Thyroid gland (tissue), 4 donors: Measurements from ENCODE around the gene ATP5PF. TPM values are rescaled to one million over a fixed set of nuclear protein-coding genes. Genes with fewer than 3 reads are reported as not detected.

Experiments
- DNase-seq, 2 donors: peaks; one replicate each; pipeline ENCODE4 v3.0.0-alpha.2; 2019
- H3K27ac ChIP-seq, 3 donors: fragments of 200-600 bp; sonication (generic); 1 replicate in 2 of 3; 2 replicates in 1 of 3; pipeline ENCODE4 v1.5.1; 2016 to 2019; ENCODE audit warnings: mild to moderate bottlenecking in 1 of 3, moderate library complexity in 1 of 3
- H3K27me3 ChIP-seq: fragments of 200-600 bp; sonication (generic); one replicate; pipeline ENCODE4 v1.5.1; 2019
- H3K36me3 ChIP-seq, 2 donors: fragments of 200-600 bp; sonication (generic); one replicate each; pipeline ENCODE4 v1.5.1; 2016 to 2019
- H3K4me1 ChIP-seq, 2 donors: fragments of 200-600 bp; sonication (generic); one replicate each; pipeline ENCODE4 v1.5.1; 2017 to 2019
- H3K4me3 ChIP-seq, 3 donors: fragments of 200-600 bp; sonication (generic); replicated peaks in 1 of 3; 1 replicate in 2 of 3; 2 replicates in 1 of 3; pipeline ENCODE4 v1.5.1; 2016; ENCODE audit warnings: mild to moderate bottlenecking in 1 of 3
- H3K9me3 ChIP-seq: fragments of 200-600 bp; sonication (generic); one replicate; pipeline ENCODE4 v1.5.1; 2017
- POLR2A ChIP-seq, 2 donors: fragments of 450-650 bp; IDR thresholded peaks; one replicate each; pipeline ENCODE4 v1.6.1; 2017; ENCODE audit warnings: antibody characterized with exemption in 2 of 2, mild to moderate bottlenecking in 2 of 2, moderate library complexity in 1 of 2
- WGBS, 2 donors: methylation state at CpG; one replicate each; pipeline ENCODE4 v1.1.5; 2017; 5-methylcytosine and 5-hydroxymethylcytosine counted together
- intact Hi-C: fragments of 100-400 bp; cut with DNase I; formaldehyde crosslinking; loops from one replicate; pipeline ENCODE4 v1.15.1; 2023
- total RNA-seq, 4 donors: library from RNA; depleted of rRNA; stranded (reverse); fragments of >200 nt; gene quantifications; one replicate each; pipeline ENCODE4 v1.2.3, GENCODE V29; 2016
- TF ChIP-seq, protein P1 (sequence below), 6 experiments: fragments of 200-600 bp in 3 of 6; fragments of 450-650 bp in 3 of 6; sonication (generic) in 3 of 6; IDR thresholded peaks; one replicate each; pipeline ENCODE4 v1.5.1; 2016 to 2019; ENCODE audit warnings: antibody characterized with exemption in 6 of 6, mild to moderate bottlenecking in 2 of 6, inconsistent platforms in 1 of 6, moderate library complexity in 1 of 6

ATP5PF gene
- total RNA-seq, 4 donors from 2014 or later = 77.3 to 132 (median 89.7) TPM

DNA sequence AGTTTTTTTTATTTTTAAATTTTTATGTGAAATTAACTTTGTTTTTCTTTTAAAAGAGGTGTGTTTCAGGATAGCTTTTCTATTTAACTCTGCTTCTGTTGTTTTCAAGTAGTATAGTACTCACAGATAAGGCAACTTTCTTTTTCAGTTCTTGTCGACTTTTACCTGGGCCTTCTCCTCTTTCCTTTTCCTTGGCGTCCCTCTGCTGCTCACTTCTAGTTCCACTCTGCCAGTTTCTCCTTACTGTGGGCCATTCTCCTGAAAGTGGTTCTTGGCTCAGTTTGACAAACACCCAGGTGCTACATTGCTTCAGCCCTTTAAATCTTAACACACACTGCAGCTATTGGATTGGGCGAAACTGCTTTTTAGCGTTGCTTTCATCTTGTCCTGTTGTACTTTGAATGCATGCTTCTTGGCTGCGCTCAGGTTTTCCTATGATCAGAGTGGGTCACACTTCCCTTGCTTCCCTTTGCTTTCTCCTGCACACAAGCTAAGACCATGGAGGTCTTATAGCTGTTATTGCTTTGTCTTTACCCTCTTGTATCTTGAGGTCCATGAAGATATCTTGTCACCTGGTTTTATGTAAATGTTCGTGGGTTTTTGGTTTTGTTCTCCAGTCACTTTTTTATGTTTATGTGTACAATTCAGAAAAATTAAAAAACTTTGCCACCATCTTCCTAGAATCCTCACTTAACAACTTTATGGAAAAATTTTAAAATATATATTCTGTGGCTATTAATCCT lies 21.7 kb upstream of the ATP5PF start:
- H3K4me1 ChIP-seq = peaks cover 0 to 4% of the 10 kb centered on the region in 2 donors
- TF ChIP-seq, protein P1, sequence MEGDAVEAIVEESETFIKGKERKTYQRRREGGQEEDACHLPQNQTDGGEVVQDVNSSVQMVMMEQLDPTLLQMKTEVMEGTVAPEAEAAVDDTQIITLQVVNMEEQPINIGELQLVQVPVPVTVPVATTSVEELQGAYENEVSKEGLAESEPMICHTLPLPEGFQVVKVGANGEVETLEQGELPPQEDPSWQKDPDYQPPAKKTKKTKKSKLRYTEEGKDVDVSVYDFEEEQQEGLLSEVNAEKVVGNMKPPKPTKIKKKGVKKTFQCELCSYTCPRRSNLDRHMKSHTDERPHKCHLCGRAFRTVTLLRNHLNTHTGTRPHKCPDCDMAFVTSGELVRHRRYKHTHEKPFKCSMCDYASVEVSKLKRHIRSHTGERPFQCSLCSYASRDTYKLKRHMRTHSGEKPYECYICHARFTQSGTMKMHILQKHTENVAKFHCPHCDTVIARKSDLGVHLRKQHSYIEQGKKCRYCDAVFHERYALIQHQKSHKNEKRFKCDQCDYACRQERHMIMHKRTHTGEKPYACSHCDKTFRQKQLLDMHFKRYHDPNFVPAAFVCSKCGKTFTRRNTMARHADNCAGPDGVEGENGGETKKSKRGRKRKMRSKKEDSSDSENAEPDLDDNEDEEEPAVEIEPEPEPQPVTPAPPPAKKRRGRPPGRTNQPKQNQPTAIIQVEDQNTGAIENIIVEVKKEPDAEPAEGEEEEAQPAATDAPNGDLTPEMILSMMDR (IDR thresholded peaks at IDR 0.05) = no peak
- TF ChIP-seq POLR2A (IDR thresholded peaks at IDR 0.05) = no peak
- WGBS, 2 donors = 63 to 69% methylated on average over 6 of the region's 6 CpGs
- no peak overlapping the region for H3K4me3 ChIP-seq
- peak overlapping the region; percentile 1 to 32 (median 30) for H3K27ac ChIP-seq
- no peaks in the 10 kb centered on the region for H3K9me3 ChIP-seq
- H3K36me3 ChIP-seq = peaks cover 22% of the 10 kb centered on the region in 2 donors
- no peaks in the 10 kb centered on the region for H3K27me3 ChIP-seq
- intact Hi-C loops = no loop called here
- peak in 1 of 2 donors; percentile 14 for DNase-seq

DNA sequence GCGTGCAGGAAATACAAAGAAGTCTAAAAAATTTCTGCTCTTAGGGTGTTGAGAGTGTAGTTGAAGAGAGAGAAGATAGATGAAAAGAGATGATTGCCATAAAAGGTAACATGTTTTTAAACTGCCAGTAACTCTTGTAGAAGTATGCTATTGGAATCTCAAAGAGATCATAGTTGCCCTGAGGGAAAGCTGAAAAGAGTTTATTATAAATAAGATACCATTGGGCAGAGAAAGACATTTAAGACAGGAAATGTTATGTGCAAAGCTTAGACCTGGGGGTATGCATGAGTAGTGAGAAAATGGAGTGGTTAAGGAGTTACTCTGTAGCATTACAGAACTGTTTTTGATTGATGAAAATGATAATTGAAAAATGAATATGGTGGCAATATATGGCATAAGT lies 17.7 kb upstream of the ATP5PF start:
- H3K9me3 ChIP-seq = no peaks in the 10 kb centered on the region
- TF ChIP-seq POLR2A (IDR thresholded peaks at IDR 0.05) = no peak
- TF ChIP-seq, protein P1 (IDR thresholded peaks at IDR 0.05) = no peak
- no peak overlapping the region for H3K27ac ChIP-seq
- WGBS, 2 donors = 97 to 100% methylated on average over 1 of the region's 1 CpG
- peaks cover 10 to 12% of the 10 kb centered on the region in 2 donors for H3K36me3 ChIP-seq
- no peak overlapping the region for H3K4me3 ChIP-seq
- intact Hi-C loops = no loop called here
- no peak for DNase-seq
- H3K4me1 ChIP-seq = peaks cover 0 to 4% of the 10 kb centered on the region in 2 donors
- H3K27me3 ChIP-seq = no peaks in the 10 kb centered on the region

DNA sequence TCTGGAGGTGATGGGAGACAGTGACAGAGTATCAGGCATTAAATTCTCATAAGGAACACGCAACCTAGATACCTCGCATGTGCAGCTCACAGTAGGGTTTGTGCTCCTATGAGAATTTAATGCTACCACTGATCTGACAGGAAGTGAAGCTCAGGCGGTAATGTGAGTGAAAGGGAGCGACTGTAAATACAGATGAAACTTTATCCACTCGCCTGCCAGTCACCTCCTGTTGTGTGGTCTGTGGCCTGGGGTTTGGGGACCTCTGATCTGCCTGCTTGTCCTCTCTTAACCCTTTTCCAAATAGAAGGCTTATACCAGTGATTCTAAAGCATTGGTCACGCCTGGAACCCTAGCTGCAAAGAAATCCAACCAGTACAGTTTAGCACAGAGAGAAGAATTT lies 15.4 kb upstream of the ATP5PF start:
- Histone ChIP-seq H3K36me3 (peaks cover 10 to 13% of the 10 kb centered on the region in 2 donors), H3K4me3 (no peak overlapping the region), H3K27me3 (no peaks in the 10 kb centered on the region), H3K4me1 (no peaks in the 10 kb centered on the region), H3K27ac (no peak overlapping the region), H3K9me3 (no peaks in the 10 kb centered on the region)
- no peak for DNase-seq
- intact Hi-C loops = no loop called here
- WGBS, 2 donors = 91% methylated on average over 6 of the region's 6 CpGs
- TF ChIP-seq, protein P1 (IDR thresholded peaks at IDR 0.05) = no peak
- TF ChIP-seq POLR2A (IDR thresholded peaks at IDR 0.05) = no peak

DNA sequence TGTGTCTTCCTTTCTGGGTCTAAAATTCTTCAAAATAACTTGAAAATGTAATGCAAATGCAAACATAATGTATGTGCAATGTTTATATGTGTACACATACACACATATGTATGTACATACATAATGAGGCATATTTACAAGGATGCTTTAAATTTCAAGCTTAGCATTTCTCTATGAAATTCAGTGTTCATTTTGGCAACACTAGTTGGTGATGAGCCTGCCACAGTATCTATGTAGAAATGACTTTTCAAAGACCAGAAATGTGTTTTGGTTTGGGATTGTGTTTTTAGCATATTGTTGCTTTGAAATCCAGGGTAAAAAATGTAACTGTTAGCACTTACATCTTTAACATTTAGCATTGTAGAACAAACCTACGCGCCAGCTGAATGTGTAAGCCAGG lies 10.2 kb upstream of the ATP5PF start:
- no peaks in the 10 kb centered on the region for H3K27me3 ChIP-seq
- no peak overlapping the region for H3K27ac ChIP-seq
- intact Hi-C loops = no loop called here
- peaks cover 0 to 3% of the 10 kb centered on the region in 2 donors for H3K4me1 ChIP-seq
- no peak overlapping the region for H3K4me3 ChIP-seq
- TF ChIP-seq POLR2A (IDR thresholded peaks at IDR 0.05) = no peak
- TF ChIP-seq, protein P1 (IDR thresholded peaks at IDR 0.05) = no peak
- H3K36me3 ChIP-seq = peaks cover 0 to 10% of the 10 kb centered on the region in 2 donors
- H3K9me3 ChIP-seq = no peaks in the 10 kb centered on the region
- no peak for DNase-seq
- WGBS, 2 donors = 96 to 100% methylated on average over 2 of the region's 2 CpGs

DNA sequence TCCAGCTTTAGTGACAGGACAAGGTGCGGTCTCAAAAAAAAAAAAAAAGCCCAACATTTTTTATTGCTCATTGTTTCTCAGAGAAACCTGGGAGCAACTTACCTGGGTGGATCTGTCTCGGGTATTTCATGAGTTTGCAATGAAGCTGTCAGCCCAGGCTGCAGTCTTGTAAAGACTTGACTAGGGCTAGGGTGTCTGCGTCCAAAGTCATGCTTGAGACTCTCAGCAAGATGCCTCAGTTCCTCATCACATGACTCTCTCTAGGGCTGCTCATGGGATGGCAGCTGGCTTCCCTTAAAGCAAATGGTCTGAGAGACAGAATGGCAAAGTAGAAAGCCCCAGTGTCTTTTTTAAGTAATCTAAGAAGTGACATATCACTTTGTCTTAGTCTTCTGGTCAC lies 8.2 kb upstream of the ATP5PF start:
- H3K4me3 ChIP-seq = no peak overlapping the region
- peaks cover 0 to 3% of the 10 kb centered on the region in 2 donors for H3K4me1 ChIP-seq
- no peaks in the 10 kb centered on the region for H3K27me3 ChIP-seq
- no peak for DNase-seq
- no peak for TF ChIP-seq POLR2A (IDR thresholded peaks at IDR 0.05)
- TF ChIP-seq, protein P1 (IDR thresholded peaks at IDR 0.05) = no peak
- intact Hi-C loops = no loop called here
- WGBS, 2 donors = 96% methylated on average over 3 of the region's 3 CpGs
- no peak overlapping the region for H3K27ac ChIP-seq
- H3K9me3 ChIP-seq = no peaks in the 10 kb centered on the region
- H3K36me3 ChIP-seq = peaks cover 0 to 4% of the 10 kb centered on the region in 2 donors
